HG02884 (cell line): ENCODE measurements around the gene SIRT2.
"Not testable (repeated sequence)": the region's sequence is repeated elsewhere in the genome, so short reads cannot be mapped to it uniquely, and the experiment has no call there.

Experiments
- ATAC-seq: cut with Tn5 transposase; IDR thresholded peaks from one replicate; pipeline ENCODE4 v1.9.1; 2021; ENCODE audit warnings: mild to moderate bottlenecking, moderate library complexity; ENCODE audit not compliant: unreplicated experiment

SIRT2 gene

DNA sequence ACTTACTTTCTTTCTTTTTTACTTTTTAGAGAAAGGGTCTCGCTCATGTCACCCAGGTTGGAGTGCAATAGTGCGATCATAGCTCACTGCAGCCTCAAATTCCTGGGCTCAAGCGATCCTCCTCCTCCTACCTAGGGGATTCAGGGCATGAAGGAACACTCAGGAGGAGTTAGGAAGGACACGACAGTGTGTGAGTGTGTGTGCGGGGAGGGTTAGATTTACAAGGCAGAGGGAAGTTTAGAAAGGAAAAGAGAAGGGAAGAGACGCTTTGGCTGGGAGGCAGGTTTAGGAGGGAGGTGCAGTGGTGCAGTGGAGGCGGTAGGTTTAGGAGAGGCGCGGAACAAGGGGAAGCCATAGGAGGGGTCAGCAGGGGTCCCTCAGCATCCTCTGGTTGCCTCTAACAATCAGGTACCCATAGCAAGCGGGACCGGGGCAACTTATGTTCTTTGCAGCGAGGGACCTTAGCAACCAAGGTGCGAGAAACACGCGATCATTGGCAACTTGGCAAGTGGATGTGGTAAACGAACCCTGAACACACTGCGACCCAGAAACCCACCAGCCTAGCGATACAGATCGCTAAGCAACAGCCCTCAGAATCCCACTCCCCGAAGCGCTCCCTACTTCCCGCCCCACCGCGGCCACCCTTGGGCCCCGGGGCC is 501 bp downstream of the SIRT2 start:
- ATAC-seq, result no peak

DNA sequence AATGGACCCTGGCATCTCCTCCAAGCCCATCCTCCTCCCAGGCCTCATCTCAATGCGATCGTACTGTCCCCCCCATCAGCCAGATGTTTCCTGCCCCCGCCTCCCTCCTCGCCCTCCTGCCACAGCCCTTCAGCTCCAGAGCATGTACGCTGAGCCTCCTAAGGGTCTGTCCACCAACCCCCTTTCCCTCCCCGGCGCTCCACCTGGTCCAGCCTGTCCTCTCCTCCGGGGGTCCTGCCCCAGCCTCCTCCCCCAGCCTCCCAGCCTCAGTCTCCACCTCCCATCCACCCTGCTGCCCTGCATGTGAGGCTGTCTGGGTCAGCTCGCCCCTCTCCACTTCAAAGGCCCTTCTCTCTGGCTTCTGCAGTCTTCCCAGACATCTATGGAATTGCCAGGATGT is 4.5 kb downstream of the SIRT2 start:
- ATAC-seq, result no peak

DNA sequence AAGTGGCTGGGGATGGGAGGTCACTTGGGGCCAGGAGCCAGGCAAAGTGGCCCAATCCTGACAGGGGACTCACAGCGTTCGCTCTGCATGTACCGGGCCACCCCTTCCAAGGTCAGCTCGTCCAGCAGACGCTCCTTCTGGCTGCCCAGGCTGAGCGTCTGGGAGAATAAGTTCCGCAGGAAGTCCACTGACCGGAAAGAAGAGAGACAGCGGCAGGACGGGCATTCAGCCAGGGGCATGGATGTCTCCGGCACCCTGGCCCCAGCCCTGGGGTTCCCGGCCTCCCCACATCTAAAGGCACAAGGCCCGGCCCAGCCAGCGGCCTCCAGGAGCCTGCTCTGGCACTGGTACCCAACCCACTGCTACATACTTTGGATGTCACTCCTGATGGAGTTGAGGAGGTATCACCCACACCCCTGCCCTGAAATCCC is 6.1 kb downstream of the SIRT2 start:
- ATAC-seq, result no peak

DNA sequence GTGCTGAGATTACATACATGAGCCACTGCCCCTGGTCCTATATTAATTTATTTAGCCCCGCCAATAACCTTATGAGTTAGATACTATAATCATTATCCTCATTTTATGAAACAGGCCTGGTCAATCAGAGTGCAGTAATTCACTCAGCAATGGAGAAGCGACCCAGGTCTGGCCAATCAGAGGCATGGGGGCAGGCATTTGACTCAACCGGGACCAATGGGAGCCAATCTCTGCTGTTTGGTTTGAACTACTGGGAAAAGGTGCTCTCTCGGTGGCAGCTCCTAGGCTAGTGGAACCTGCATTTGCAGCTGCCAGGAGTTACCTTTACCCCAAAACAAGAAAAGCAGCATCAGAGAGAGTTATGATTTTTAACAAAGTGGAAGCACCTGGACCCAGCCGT is 6.6 kb downstream of the SIRT2 start:
- ATAC-seq, result no peak

DNA sequence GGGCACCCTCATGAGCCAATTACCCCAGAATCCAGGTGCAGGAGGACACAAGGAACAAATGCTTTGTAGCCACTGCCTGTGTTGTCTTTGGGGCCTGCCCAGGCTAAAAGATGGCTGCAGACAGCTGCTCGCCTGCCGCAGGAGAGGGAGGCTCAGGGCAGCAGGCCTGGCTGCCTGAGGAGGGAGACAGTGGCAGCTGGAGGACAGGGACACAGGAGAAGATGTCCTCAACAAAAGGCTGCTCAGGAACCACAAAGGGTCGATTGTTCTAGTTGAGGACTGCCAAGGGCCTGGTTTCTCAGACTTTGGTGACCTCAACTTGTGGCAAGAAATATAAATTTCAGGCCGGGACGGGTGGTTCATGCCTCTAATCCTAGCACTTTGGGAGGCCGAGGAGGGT is 7.6 kb downstream of the SIRT2 start:
- no peak for ATAC-seq

DNA sequence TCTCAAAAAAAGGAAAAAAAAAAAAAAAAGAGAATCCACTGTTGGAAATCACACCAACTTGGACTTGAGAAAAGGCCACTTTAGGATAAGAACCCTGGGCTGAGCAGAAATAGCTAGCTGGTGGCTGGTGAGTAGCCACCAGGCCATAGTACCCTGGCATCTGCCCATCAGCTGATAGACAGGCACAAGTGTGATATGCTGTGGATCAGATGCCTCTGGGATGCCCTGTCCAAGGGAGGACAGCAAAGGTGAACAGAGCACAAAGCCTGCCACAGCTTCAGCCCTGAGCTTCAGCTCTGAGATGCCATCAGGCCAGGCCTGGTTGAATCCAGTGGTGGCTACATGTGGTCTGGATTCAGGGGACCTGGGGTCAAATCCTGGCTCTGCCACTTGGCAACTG is 8.7 kb downstream of the SIRT2 start:
- no peak for ATAC-seq

DNA sequence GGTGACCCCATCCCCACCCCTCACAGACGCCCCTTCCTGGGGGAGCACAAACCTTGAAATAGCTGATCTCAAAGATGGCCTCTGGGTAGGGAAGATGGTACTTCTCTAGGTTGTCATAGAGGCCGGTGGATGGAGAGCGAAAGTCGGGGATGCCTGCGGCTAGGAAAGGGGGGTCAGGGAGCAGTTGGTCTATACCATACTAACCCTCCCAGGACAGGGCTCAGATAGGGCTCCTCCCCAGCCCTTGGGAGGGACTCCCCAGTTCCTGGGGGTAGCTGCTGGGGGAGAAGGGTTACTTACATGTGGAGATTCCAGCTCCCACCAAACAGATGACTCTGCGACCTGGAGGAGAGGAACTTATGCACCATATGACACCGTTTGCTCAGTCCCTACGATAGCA is 9.6 kb downstream of the SIRT2 start:
- no peak for ATAC-seq

DNA sequence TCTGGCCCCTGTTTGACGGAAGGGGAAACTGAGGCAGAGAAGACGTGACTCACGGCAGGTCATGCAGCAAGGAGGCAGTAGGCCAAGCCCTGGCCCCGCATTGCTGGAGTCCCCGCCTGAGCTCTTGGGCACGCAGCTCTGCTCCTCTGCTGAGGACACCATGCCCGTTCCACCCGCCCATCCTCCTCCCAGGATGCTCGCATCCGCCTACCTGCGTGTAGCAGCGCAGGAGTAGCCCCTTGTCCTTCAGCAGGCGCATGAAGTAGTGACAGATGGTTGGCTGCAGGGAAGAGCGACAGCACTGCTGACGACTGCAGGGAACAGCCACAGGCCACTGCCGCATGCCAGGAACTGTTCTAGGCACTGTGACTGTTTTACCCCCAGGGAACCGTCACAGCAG is 10.5 kb downstream of the SIRT2 start:
- no peak for ATAC-seq

DNA sequence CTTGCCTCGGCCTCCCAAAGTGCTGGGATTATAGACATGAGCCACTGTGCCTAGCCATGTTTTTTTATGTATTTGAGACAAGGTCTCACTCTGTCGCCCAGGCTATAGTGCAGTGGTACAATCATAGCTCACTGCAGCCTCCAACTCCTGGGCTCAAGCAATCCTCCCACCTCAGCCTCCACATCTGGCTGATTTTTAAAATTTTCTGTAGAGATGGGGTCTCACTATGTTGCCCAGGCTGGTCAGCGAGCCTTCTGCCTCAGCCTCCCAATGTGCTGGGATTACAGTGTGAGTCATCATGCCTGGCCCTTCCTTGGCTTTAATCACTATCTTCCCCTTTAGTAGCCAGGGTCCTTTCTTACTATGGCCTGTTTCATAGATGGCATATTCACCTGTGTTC is 14.7 kb downstream of the SIRT2 start:
- not testable (repeated sequence) for ATAC-seq

DNA sequence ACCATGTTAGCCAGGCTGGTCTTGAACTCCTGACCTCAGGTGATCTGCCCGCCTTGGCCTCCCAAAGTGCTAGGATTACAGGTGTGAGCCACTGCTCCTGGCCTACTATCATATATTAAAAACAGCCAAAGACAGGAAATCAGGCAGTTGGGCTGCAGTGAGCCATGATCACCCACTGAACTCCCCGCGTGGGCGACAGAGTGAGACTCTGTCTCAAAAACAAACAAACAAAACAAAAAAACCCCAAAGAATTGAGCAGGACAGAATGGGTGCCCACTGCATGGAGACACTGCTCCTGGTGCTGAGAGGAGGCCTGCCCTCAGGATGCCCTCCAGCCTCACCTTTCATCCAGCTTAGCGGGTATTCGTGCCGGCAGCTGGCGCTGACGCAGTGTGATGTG is 16.1 kb downstream of the SIRT2 start:
- no peak for ATAC-seq

DNA sequence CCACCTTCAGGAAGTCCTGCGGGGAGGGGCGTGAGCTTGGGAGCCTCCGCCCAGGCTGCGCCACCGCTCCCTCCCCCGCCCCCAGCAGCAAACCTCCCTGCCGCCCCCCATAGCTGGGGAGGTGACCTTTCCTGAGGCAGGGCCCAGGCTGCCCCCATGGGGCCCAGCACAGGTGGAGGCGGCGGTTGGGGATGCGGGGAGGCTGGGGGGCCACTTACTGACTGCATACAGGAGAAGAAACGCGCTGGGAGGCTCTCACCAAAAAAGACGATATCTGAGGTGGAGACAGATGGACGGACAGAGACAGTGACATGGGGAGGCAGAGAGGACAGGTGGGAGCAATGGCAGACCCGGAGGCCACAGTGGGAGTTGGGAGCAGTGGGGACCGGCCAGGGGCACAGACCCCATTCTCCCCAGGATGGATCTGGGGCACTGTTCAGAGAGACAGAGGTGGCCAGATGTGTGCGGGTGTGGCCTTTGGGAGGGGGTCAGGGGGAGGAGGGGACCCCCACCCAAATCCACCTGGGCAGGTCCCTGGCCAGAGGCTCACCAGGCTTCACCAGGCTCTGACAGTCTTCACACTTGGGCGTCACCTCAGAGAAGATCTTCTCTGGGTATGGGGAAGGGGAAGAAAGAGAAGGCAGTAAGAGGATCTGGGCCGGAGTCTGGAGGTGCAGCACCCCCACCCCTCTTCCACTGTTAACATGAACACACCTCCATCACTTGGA is 18.4 kb downstream of the SIRT2 start:
- no peak for ATAC-seq

DNA sequence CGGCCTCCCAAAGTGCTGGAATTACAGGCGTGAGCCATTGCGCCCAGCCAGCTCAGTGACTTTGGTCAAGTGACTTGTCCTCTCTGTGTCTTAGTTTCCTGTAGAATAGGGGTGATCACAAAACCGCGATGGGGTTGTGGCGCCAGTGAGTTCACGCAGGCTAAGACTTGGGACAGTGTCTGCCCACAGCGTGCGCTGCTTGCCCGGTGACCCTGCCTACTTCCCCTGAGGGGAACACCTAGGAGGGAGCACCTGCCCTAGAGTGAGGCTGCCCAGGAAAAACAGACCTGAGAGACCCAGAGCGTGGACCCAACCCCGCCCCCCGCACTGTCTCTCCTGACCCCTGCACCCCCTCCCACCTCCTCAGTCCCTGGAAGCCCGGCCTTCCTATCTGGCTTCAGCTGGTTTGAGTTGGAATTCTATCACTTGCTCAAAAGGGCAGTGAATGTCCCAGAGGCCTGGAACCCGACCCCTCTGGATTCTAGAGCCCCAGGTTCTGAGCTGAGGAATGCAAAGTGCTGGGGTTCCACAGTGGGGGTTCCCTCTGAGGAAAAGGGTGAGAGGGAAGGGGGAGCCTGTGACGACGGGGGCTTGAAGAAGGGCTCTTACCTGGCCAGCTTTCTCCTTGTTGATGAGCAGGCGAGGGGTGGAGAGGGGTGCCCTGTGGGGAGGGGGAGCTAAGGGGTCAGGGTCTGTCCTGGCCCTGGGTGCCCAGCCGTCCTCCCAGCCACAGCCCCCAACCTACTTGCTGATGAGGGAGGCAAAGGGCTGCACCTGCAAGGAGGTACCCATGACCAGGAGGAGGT is 19.1 kb downstream of the SIRT2 start:
- no peak for ATAC-seq

DNA sequence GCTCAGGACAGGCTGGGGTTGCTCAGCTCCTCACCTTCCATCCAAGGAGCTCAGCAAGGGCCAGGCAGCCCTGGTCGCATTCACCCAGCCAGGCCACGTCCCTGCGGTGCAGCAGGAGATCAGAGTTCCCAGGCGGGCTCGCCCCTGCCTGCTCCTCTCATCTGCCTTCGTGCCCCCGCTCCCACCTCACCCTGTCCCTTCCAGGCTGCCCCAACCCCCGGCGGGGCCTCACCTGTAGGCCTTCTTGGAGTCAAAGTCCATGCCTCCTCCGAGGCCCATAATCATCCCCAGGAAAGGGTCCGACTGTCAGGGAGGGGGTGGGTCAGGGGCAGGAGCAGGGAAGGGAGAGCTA is 20.0 kb downstream of the SIRT2 start:
- no peak for ATAC-seq

DNA sequence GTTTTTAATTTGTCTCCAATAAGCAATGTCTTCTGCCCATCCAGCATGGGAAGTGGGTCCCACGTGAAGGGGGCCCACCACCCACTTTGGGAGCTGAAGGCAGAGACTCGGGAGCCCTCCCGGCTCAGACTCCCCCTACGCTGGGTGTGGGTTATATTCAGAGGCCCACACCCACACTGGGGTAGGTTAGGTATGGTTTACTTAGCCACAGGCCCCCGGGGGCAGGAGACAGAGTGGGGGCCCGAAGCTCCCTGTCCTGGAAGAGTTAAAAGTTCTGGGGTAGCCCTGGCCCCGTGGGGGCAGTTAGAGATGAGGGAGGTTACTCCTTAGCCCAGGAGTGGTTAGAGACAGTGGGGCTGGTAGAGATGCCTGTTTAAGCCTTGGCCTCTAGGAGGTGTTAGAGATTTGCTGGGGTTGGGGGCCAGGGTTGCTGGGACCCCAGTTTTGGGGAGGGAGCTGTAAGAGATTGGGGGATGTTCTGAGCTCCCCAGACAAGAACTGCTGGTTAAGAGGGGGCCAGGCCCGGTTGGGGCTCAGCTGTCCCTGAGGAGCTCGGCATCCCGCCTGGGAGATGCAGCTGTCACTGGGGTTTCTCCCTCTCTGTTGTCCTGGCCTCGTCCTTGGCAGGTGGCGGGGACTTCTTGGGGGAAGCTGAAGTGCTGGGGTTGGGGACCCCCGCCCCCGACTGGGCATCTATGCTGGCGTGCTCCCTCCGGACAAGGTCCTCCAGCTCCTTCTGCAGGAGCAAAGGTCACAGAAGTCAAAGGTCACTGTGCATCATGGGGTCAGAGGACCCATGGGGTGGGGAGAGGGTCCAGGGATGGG is 20.6 kb downstream of the SIRT2 start:
- ATAC-seq, result no peak

DNA sequence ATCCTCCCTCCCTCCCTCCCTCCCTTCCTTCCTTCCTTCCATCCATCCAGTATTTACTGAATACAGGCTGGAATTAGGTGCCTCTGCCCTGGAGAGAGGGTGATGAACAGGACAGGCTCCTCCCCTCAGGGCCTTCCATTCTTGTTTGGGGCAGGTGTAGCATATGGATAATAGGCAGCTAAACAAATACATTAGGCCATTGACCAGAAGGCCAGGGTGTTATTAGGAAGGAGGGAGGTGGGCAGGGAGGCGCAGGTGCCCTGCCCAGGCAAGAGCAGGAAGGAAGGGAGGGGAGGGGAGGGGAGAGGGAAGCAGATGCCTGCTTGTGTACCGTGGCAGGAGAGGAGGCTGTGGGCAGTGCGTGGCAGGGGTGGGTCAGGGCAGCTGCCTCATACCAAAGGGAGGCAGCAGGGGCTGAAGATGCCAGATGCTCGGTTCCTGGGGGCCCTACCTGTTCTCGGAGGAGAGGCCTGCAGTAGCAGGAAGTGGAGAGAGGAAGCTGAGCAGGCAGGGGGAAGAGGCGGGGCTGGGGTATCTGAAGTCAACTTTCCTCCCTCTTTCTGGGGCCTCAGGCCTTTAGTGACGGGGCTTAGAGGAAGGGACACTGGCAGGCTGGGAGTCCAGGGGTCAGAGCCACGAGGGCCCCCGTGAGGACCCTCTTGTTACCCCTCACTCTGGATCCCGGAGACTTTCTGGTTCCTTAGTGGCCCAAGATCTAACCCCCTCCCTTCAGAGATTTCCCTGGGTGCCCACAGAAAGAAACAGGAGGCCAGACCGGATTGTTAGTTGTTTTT is 21.4 kb downstream of the SIRT2 start, which contains the start of gene RINL:
RINL (minus strand) TSS at position 495 of the 794 bp plus-strand sequence. CDS start 1,533 bp downstream, outside the sequence.
- ATAC-seq, result no peak

DNA sequence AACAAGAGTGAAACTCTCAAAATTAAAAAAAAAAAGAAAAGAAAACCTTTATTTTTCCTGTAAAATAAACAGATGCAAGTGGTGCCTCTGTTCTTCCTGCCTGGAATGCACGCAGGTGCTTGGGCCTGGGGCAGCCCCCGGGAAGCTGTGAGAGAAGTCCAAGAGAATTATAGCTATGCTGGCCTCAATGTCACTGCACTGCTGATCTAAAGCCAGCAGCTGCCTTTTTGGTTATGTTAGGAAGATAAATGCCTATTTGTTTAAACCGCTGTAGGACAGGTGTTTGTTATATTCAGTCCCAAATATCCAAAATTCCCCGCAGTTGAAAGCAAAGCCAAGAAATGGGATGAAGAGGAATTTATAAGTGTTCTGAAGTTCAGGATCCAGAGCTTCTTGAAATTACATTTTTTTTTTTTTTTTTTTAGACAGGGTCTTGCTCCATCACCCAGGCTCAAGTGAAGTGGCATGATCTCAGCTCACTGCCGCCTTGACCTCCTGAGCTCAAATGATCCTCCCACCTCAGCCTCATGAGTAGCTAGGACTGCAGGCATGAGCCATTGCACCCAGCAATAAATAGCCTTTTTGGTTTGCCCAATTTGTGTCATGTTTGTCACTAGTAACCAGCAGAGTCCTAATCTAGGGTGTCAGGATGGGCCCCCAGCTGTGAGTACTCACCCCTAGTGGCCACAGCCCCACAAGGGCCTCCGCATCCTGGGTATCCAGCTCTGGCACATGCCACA is 23.6 kb downstream of the SIRT2 start:
- no peak for ATAC-seq

DNA sequence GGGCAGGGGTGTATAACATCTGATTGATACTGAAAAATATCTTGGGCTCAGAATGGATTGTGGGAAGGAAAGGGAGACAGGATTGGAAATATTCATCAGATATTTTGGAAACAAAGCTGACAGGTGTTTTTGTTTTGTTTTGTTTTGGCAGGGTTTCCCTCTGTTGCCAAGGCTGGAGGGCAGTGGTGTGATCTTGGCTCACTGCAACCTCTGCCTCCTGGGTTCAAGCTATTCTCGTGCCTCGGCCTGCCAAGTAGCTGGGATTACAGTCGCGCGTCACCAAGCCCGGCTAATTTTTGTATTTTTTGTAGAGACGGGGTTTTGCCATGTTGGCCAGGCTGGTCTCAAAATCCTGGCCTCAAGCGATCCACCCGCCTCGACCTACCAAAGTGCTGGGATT is 26.0 kb downstream of the SIRT2 start:
- ATAC-seq, result not testable (repeated sequence)

DNA sequence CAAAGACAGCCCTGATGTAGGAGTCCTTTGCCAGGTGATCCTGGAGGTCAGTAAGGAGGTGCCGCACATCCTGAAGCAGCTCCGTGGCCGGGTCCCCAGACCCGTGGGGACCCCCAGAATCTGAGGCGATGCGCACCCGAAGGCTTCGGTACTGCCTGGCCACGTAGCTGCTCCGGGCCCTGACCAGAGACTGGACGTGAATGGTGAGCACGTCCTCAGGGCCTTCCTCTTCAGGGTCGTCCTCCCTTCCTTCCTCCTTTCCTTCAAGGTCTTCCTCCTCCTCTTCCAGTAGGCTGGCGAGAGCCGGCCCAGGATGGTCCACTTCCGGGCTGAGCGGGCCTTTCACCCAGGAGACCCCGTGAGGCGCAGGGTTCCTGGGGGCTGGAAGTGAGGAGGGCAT is 28.8 kb downstream of the SIRT2 start:
- no peak for ATAC-seq

DNA sequence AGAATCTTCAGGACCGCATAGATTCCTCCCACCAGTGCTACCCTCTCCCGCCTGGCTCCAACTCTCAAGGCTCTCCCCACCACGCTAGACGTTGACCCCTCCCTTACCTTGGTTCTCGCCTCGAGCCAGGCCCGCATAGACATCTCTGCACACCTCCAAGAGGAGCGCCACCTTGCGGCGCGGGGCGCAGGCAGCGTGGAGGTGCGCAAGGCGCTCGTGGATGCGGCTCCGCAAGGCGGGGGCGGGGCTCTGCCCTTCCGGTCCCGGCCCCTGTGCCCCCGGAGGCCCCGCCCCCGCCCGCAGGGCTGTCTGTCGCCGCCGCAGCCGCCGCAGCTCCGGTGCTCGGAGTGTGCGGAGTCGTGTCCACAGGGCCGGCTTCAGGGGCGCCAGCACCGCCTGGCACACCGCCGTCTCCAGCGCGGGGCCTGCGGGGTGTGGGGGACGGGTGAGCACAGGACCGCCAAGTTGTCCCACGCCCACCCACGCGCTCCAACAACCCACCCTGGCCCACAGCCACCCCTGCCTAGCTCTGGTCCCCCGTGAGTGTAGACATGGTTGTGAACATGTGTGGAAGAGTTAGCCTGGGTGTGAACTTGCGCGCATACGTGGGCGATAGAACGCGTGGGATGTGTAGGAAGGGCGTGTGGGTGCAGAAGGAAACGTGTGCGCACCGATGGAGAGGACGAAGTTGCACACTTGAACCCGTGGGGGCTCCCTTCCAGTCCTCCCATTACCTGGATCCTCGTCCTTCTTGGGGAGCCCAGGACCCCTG is 29.4 kb downstream of the SIRT2 start:
- ATAC-seq, result no peak
